Erythroblast (primary cell): Measurements from ENCODE around the gene LRIT1.

Source experiments
- DNase-seq, 2 experiments: peaks; one replicate each; lab custom pipeline; 2025; lab: John Stamatoyannopoulos, UW
- GATA1 ChIP-seq: IDR thresholded peaks from 2 replicates; pipeline ENCODE4 v1.6.1; 2011; ENCODE audit warnings: low read depth, mild to moderate bottlenecking, control low read depth, low read length, moderate library complexity
- POLR2A ChIP-seq: IDR thresholded peaks from 2 replicates; pipeline ENCODE4 v1.6.1; 2011; ENCODE audit warnings: mild to moderate bottlenecking, low read length

LRIT1 gene

GRCh38 chr10:84198206-84198915 is 43.0 kb downstream of the LRIT1 start:
- DNase-seq: no peak
- no peak for TF ChIP-seq POLR2A
- no peak for TF ChIP-seq GATA1

GRCh38 chr10:84197643-84198042 is 43.7 kb downstream of the LRIT1 start:
- DNase-seq: no peak

GRCh38 chr10:84196941-84197340 is 44.4 kb downstream of the LRIT1 start:
- TF ChIP-seq POLR2A (no peak), GATA1 (no peak)
- DNase-seq: no peak

More at GRCh38 chr10:84197643-84198042, 43.7 kb downstream of the LRIT1 start:
- TF ChIP-seq POLR2A (no peak), GATA1 (no peak)

- DNase-seq: no peak
- TF ChIP-seq POLR2A (no peak), GATA1 (no peak)
These were observed 45.3 kb downstream of the LRIT1 start for GRCh38 chr10:84196083-84196482.

GRCh38 chr10:84195044-84195830 is 46.1 kb downstream of the LRIT1 start:
- no peak for DNase-seq
- TF ChIP-seq GATA1 (no peak), POLR2A (no peak)

- peak; percentile 44 to 50 for DNase-seq
- TF ChIP-seq GATA1 (no peak), POLR2A (no peak)
These were observed 46.8 kb downstream of the LRIT1 start, which contains the start of gene CDHR1 for GRCh38 chr10:84194424-84195043. Gene CDHR1 (plus strand): TSS chr10:84194537. CDS start chr10:84194761, 224 bp downstream.

GRCh38 chr10:84193846-84194423 is 47.4 kb downstream of the LRIT1 start:
- no peak for DNase-seq
- TF ChIP-seq POLR2A (no peak), GATA1 (no peak)

- no peak for DNase-seq
- no peak for TF ChIP-seq GATA1
- no peak for TF ChIP-seq POLR2A
These were observed 48.0 kb downstream of the LRIT1 start for GRCh38 chr10:84193327-84193726.

- no peak for DNase-seq
- TF ChIP-seq POLR2A: no peak
- no peak for TF ChIP-seq GATA1
These were observed 50.2 kb downstream of the LRIT1 start for GRCh38 chr10:84191106-84191505.

- no peak for TF ChIP-seq POLR2A
- no peak for TF ChIP-seq GATA1
- DNase-seq: no peak
These were observed 50.7 kb downstream of the LRIT1 start for GRCh38 chr10:84190621-84191020.

- no peak for DNase-seq
- TF ChIP-seq GATA1 (no peak), POLR2A (no peak)
These were observed 52.5 kb downstream of the LRIT1 start for GRCh38 chr10:84188815-84189214.

GRCh38 chr10:84185526-84186175 is 55.7 kb downstream of the LRIT1 start:
- no peak for DNase-seq
- no peak for TF ChIP-seq GATA1
- TF ChIP-seq POLR2A: no peak

- no peak for TF ChIP-seq POLR2A
- TF ChIP-seq GATA1: no peak
These were observed 56.8 kb downstream of the LRIT1 start for GRCh38 chr10:84184517-84184916.

GRCh38 chr10:84181631-84182030 is 59.7 kb downstream of the LRIT1 start:
- DNase-seq: no peak
- TF ChIP-seq POLR2A (no peak), GATA1 (no peak)

More at GRCh38 chr10:84184517-84184916, 56.8 kb downstream of the LRIT1 start:
- DNase-seq: no peak
